SU-DHL-6 (cell line): ENCODE data around the gene PARP1.

Experiments used
- H2AFZ ChIP-seq: fragments of 200-600 bp; sonication (generic); 2 replicates; pipeline ENCODE4 v1.6.1; 2014; ENCODE audit warnings: low read depth, mild to moderate bottlenecking, moderate library complexity, mixed read lengths, antibody characterized with exemption, low read length; ENCODE audit not compliant: severe bottlenecking
- H3F3A ChIP-seq: fragments of 200-600 bp; shearing (Covaris generic); 2 replicates; pipeline ENCODE4 v1.6.0; 2016; ENCODE audit warnings: antibody characterized with exemption, mild to moderate bottlenecking; ENCODE audit not compliant: insufficient read depth
- H3K27ac ChIP-seq: fragments of 200-600 bp; sonication (generic); 2 replicates; pipeline ENCODE4 v1.5.1; 2016; ENCODE audit warnings: low read depth, mild to moderate bottlenecking, low read length, moderate library complexity, mixed read lengths
- H3K27me3 ChIP-seq: fragments of 200-600 bp; sonication (generic), shearing (Covaris generic); 2 replicates; pipeline ENCODE4 v1.6.0; 2014; ENCODE audit warnings: mild to moderate bottlenecking, low read length
- H3K36me3 ChIP-seq: fragments of 200-600 bp; sonication (generic); 2 replicates; pipeline ENCODE4 v1.6.1; 2014; ENCODE audit warnings: mild to moderate bottlenecking, low read length, mixed read lengths
- H3K4me2 ChIP-seq: fragments of 300-600, 200-600 bp; shearing (Covaris generic), sonication (generic); 2 replicates; pipeline ENCODE4 v1.6.0; 2014; ENCODE audit warnings: low read length, low read depth, mild to moderate bottlenecking; ENCODE audit not compliant: poor library complexity, severe bottlenecking
- H3K4me3 ChIP-seq: fragments of 200-600 bp; sonication (generic); 2 replicates; pipeline ENCODE4 v1.5.1; 2014; ENCODE audit warnings: antibody characterized with exemption, low read length, mild to moderate bottlenecking, mixed read lengths; ENCODE audit not compliant: insufficient read depth, poor library complexity, severe bottlenecking
- H3K79me2 ChIP-seq: fragments of 200-600 bp; sonication (generic); 2 replicates; pipeline ENCODE4 v1.6.1; 2014; ENCODE audit warnings: mild to moderate bottlenecking, low read length, moderate library complexity; ENCODE audit not compliant: insufficient read depth
- H3K9ac ChIP-seq: fragments of 200-600 bp; sonication (generic); 2 replicates; pipeline ENCODE4 v1.7.0; 2014; ENCODE audit warnings: mild to moderate bottlenecking, low read length
- H3K9me2 ChIP-seq: fragments of 200-600 bp; sonication (generic); replicated peaks from 2 replicates; pipeline ENCODE4 v1.6.1; 2014; ENCODE audit warnings: low read length; ENCODE audit not compliant: insufficient read depth
- H3K9me3 ChIP-seq: fragments of 200-600 bp; sonication (generic); 2 replicates; pipeline ENCODE4 v1.6.1; 2014; ENCODE audit warnings: low read length, mixed read lengths; ENCODE audit not compliant: insufficient read depth
- H4K20me1 ChIP-seq: fragments of 200-600 bp; sonication (generic); 2 replicates; pipeline ENCODE4 v1.6.1; 2014; ENCODE audit warnings: low read depth, mild to moderate bottlenecking, antibody characterized with exemption, low read length, moderate library complexity, mixed read lengths
- CTCF ChIP-seq: fragments of 200-600 bp; sonication (generic); IDR thresholded peaks from one replicate; pipeline ENCODE4 v1.5.1; 2017; ENCODE audit warnings: antibody characterized with exemption, mild to moderate bottlenecking, low read length, moderate library complexity; ENCODE audit not compliant: insufficient read depth, poor library complexity, severe bottlenecking
- EZH2phosphoT487 ChIP-seq: fragments of 200-600 bp; sonication (generic), shearing (Covaris generic); conservative IDR thresholded peaks from 2 replicates; pipeline ENCODE4 v1.6.1; 2018; ENCODE audit warnings: mild to moderate bottlenecking, antibody characterized with exemption, low read length, moderate library complexity, mixed read lengths

PARP1 gene

GRCh38 chr1:226355669-226356551 is 52.0 kb downstream of the PARP1 start:
- Histone ChIP-seq H3K9ac (peak overlapping the region; percentile 68), H3F3A (peaks cover 68% of the 10 kb centered on the region), H3K9me2 (no peaks in the 10 kb centered on the region), H3K4me3 (peak overlapping the region; percentile 33), H3K27me3 (no peaks in the 10 kb centered on the region), H3K79me2 (no peaks in the 10 kb centered on the region), H4K20me1 (no peaks in the 10 kb centered on the region), H3K4me2 (peak overlapping the region; percentile 80), H3K36me3 (no peaks in the 10 kb centered on the region; the same call in 1 of the 2 replicates), H3K9me3 (no peaks in the 10 kb centered on the region), H2AFZ (no peak overlapping the region), H3K27ac (peak overlapping the region; percentile 99)
- TF ChIP-seq EZH2phosphoT487: no peak
- no peak for TF ChIP-seq CTCF

GRCh38 chr1:226355016-226355415 is 52.9 kb downstream of the PARP1 start:
- Histone ChIP-seq H4K20me1 (no peaks in the 10 kb centered on the region), H3K27me3 (no peaks in the 10 kb centered on the region), H2AFZ (no peak overlapping the region), H3K4me3 (peak overlapping the region; percentile 33), H3K36me3 (no peaks in the 10 kb centered on the region), H3K27ac (peak overlapping the region; percentile 99), H3K9ac (peak overlapping the region; percentile 68), H3K9me3 (no peaks in the 10 kb centered on the region), H3K4me2 (peak overlapping the region; percentile 80), H3F3A (peaks cover 77% of the 10 kb centered on the region), H3K9me2 (no peaks in the 10 kb centered on the region), H3K79me2 (no peaks in the 10 kb centered on the region)
- TF ChIP-seq CTCF: no peak
- TF ChIP-seq EZH2phosphoT487: no peak

- Histone ChIP-seq H2AFZ (no peak overlapping the region), H3K27ac (peak overlapping the region; percentile 99), H4K20me1 (no peaks in the 10 kb centered on the region), H3K4me3 (peak overlapping the region; percentile 25), H3K9me2 (no peaks in the 10 kb centered on the region), H3K79me2 (no peaks in the 10 kb centered on the region), H3K27me3 (no peaks in the 10 kb centered on the region), H3K9ac (peak overlapping the region; percentile 68), H3K9me3 (no peaks in the 10 kb centered on the region), H3K36me3 (no peaks in the 10 kb centered on the region), H3K4me2 (peak overlapping the region; percentile 80), H3F3A (peaks cover 81% of the 10 kb centered on the region)
- no peak for TF ChIP-seq EZH2phosphoT487
- TF ChIP-seq CTCF: no peak
These were observed 54.0 kb downstream of the PARP1 start for GRCh38 chr1:226353698-226354525.
